ENCODE measurements around the gene VSIG10. TPM values are rescaled to one million over a fixed set of nuclear protein-coding genes. Genes with fewer than 3 reads are reported as not detected.

VSIG10 gene
- total RNA-seq, 2 experiments from 2014 or later, result 4.2 to 5.3 TPM

- CTCF ChIA-PET, result interaction anchor here (1.1 to 1.8 kb wide), 2 partner anchors 12 kb away, joined by 3 to 5 read pairs; no protein-coding TSS in a partner anchor
- Mint-ChIP-seq H3K27me3 (peaks cover 4% of the 10 kb centered on the region), H3K36me3 (ENCODE audit: low read depth) (no peaks in the 10 kb centered on the region), H3K4me1 (ENCODE audit: low read depth) (peaks cover 3% of the 10 kb centered on the region), H3K27ac (no peak overlapping the region), H3K4me3 (no peak overlapping the region), H3K9me3 (no peaks in the 10 kb centered on the region)
- TF ChIP-seq, protein P1, sequence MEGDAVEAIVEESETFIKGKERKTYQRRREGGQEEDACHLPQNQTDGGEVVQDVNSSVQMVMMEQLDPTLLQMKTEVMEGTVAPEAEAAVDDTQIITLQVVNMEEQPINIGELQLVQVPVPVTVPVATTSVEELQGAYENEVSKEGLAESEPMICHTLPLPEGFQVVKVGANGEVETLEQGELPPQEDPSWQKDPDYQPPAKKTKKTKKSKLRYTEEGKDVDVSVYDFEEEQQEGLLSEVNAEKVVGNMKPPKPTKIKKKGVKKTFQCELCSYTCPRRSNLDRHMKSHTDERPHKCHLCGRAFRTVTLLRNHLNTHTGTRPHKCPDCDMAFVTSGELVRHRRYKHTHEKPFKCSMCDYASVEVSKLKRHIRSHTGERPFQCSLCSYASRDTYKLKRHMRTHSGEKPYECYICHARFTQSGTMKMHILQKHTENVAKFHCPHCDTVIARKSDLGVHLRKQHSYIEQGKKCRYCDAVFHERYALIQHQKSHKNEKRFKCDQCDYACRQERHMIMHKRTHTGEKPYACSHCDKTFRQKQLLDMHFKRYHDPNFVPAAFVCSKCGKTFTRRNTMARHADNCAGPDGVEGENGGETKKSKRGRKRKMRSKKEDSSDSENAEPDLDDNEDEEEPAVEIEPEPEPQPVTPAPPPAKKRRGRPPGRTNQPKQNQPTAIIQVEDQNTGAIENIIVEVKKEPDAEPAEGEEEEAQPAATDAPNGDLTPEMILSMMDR (IDR thresholded peaks at IDR 0.05), result no peak
- POLR2A ChIA-PET, result no interaction called here
- DNase-seq (no peak), ATAC-seq (no peak)
- intact Hi-C loops (cut with micrococcal nuclease), result loop anchor here (10.0 kb wide), 1 partner anchor 234 kb away; no protein-coding TSS in a partner anchor
Observed at GRCh38 chr12:118109088-118109487, 5.3 kb upstream of the VSIG10 start.

- ATAC-seq (no peak), DNase-seq (no peak)
- peaks cover 8% of the 10 kb centered on the region for H3K27me3 Mint-ChIP-seq
- no peaks in the 10 kb centered on the region for H3K36me3 Mint-ChIP-seq (ENCODE audit: low read depth)
- ChIA-PET POLR2A (interaction anchor here (1.4 kb wide), 1 partner anchor 28 kb away, joined by 3 read pairs; the partner anchor contains the start of gene PEBP1), CTCF (no interaction called here)
- TF ChIP-seq, protein P1 (IDR thresholded peaks at IDR 0.05), result no peak
- no peak overlapping the region for H3K4me3 Mint-ChIP-seq
- no peak overlapping the region for H3K27ac Mint-ChIP-seq
- no peaks in the 10 kb centered on the region for H3K9me3 Mint-ChIP-seq
- intact Hi-C loops (cut with micrococcal nuclease), result loop anchor here (10.0 kb wide), 1 partner anchor 233 kb away; no protein-coding TSS in a partner anchor
- H3K4me1 Mint-ChIP-seq (ENCODE audit: low read depth), result peaks cover 7% of the 10 kb centered on the region
Observed at GRCh38 chr12:118107694-118108093, 3.9 kb upstream of the VSIG10 start.

GRCh38 chr12:118107011-118107410 lies 3.2 kb upstream of the VSIG10 start:
- peaks cover 10% of the 10 kb centered on the region for H3K27me3 Mint-ChIP-seq
- intact Hi-C loops (cut with micrococcal nuclease), result loop anchor here (10.0 kb wide), 1 partner anchor 232 kb away; no protein-coding TSS in a partner anchor
- H3K36me3 Mint-ChIP-seq (ENCODE audit: low read depth), result no peaks in the 10 kb centered on the region
- H3K4me1 Mint-ChIP-seq (ENCODE audit: low read depth), result peaks cover 7% of the 10 kb centered on the region
- H3K4me3 Mint-ChIP-seq, result no peak overlapping the region
- CTCF ChIA-PET, result interaction anchor here (0.8 kb wide), 1 partner anchor 14 kb away, joined by 3 read pairs; no protein-coding TSS in a partner anchor
- H3K27ac Mint-ChIP-seq, result no peak overlapping the region
- TF ChIP-seq, protein P1 (IDR thresholded peaks at IDR 0.05), result no peak
- DNase-seq (no peak), ATAC-seq (no peak)
- H3K9me3 Mint-ChIP-seq, result no peaks in the 10 kb centered on the region
- POLR2A ChIA-PET, result interaction anchor here (1.4 kb wide), 1 partner anchor 29 kb away, joined by 3 read pairs; the partner anchor contains the start of gene PEBP1

GRCh38 chr12:118103201-118103600 lies 610 bp downstream of the VSIG10 start:
- intact Hi-C loops (cut with micrococcal nuclease), result loop anchor here (10.0 kb wide), 1 partner anchor 228 kb away; no protein-coding TSS in a partner anchor
- no peaks in the 10 kb centered on the region for H3K9me3 Mint-ChIP-seq
- ATAC-seq (peak; percentile 10), DNase-seq (peak; percentile 17)
- H3K36me3 Mint-ChIP-seq (ENCODE audit: low read depth), result no peaks in the 10 kb centered on the region
- TF ChIP-seq, protein P1 (IDR thresholded peaks at IDR 0.05), result no peak
- CTCF ChIA-PET, result interaction anchor here (1.2 to 1.7 kb wide), 3 partner anchors 18 to 273 kb away, joined by 3 to 4 read pairs (median 3); partner anchors contain the start of gene SUDS3
- POLR2A ChIA-PET, result no interaction called here
- no peak overlapping the region for H3K27ac Mint-ChIP-seq
- H3K27me3 Mint-ChIP-seq, result peaks cover 15% of the 10 kb centered on the region
- peaks cover 7% of the 10 kb centered on the region for H3K4me1 Mint-ChIP-seq (ENCODE audit: low read depth)
- H3K4me3 Mint-ChIP-seq, result peak overlapping the region; percentile 73

GRCh38 chr12:118102609-118103008 lies 1.2 kb downstream of the VSIG10 start:
- CTCF ChIA-PET, result interaction anchor here (1.2 to 1.7 kb wide), 2 partner anchors 19 to 273 kb away, joined by 3 to 4 read pairs; partner anchors contain the start of gene SUDS3

More at GRCh38 chr12:118102609-118103008, 1.2 kb downstream of the VSIG10 start:
- POLR2A ChIA-PET, result no interaction called here
- no peak for ATAC-seq
- H3K27ac Mint-ChIP-seq, result no peak overlapping the region
- H3K27me3 Mint-ChIP-seq, result peaks cover 15% of the 10 kb centered on the region
- DNase-seq, result no peak
- H3K4me1 Mint-ChIP-seq (ENCODE audit: low read depth), result peaks cover 7% of the 10 kb centered on the region
- no peaks in the 10 kb centered on the region for H3K9me3 Mint-ChIP-seq
- H3K4me3 Mint-ChIP-seq, result peak overlapping the region; percentile 73
- TF ChIP-seq, protein P1 (IDR thresholded peaks at IDR 0.05), result no peak
- no peaks in the 10 kb centered on the region for H3K36me3 Mint-ChIP-seq (ENCODE audit: low read depth)
- intact Hi-C loops (cut with micrococcal nuclease), result loop anchor here (10.0 kb wide), 1 partner anchor 228 kb away; no protein-coding TSS in a partner anchor

Data from activated CD8-positive, alpha-beta T cell treated with anti-CD3 and anti-CD28 coated beads for 36 hours (primary cell).